Aorta (tissue), 5 donors: ENCODE results near the gene RCVRN. TPM values are rescaled to one million over a fixed set of nuclear protein-coding genes. Genes with fewer than 3 reads are reported as not detected.
"Not testable (repeated sequence)": the region's sequence is repeated elsewhere in the genome, so short reads cannot be mapped to it uniquely, and the experiment has no call there.

ENCODE experiments used
- ATAC-seq: fragments of 200-7000 bp; cut with Tn5 transposase; one replicate; pipeline ENCODE4 v1.9.1; 2022; ENCODE audit warnings: moderate library complexity; ENCODE audit not compliant: low FRiP score
- DNase-seq, 2 donors: peaks; one replicate each; pipeline ENCODE4 v3.0.0-alpha.2; 2020
- H3K27ac ChIP-seq, 2 donors: one replicate each; pipeline ENCODE4 v1.5.1; 2013; ENCODE audit warnings: low read length in 2 of 2, mild to moderate bottlenecking in 2 of 2, moderate library complexity in 2 of 2, control low read depth in 1 of 2, inconsistent platforms in 1 of 2, low read depth in 1 of 2
- H3K27me3 ChIP-seq, 2 donors: one replicate each; pipeline ENCODE4 v1.6.1; 2013; ENCODE audit warnings: control low read depth in 1 of 2, low read length in 1 of 2, mild to moderate bottlenecking in 1 of 2, moderate library complexity in 1 of 2; ENCODE audit not compliant: insufficient read depth in 2 of 2, control insufficient read depth in 1 of 2
- H3K36me3 ChIP-seq, 2 donors: one replicate each; pipeline ENCODE4 v1.6.1; 2013; ENCODE audit warnings: control low read depth in 1 of 2, low read length in 1 of 2, mild to moderate bottlenecking in 1 of 2; ENCODE audit not compliant: insufficient read depth in 2 of 2, control insufficient read depth in 1 of 2
- H3K4me1 ChIP-seq, 2 donors: one replicate each; pipeline ENCODE4 v1.6.1; 2013; ENCODE audit warnings: low read length in 2 of 2, control low read depth in 1 of 2, mild to moderate bottlenecking in 1 of 2, moderate library complexity in 1 of 2; ENCODE audit not compliant: insufficient read depth in 2 of 2, control insufficient read depth in 1 of 2
- H3K4me3 ChIP-seq, 2 donors: one replicate each; pipeline ENCODE4 v1.5.1; 2013; ENCODE audit warnings: low read length in 2 of 2, control low read depth in 1 of 2, mild to moderate bottlenecking in 1 of 2
- H3K9me3 ChIP-seq: one replicate; pipeline ENCODE4 v1.6.1; 2013; ENCODE audit warnings: mild to moderate bottlenecking, low read length; ENCODE audit not compliant: control insufficient read depth
- WGBS, 2 donors: extraction: QIAGEN DNeasy Blood & Tissue Kit; methylation state at CpG; one replicate each; pipeline ENCODE4 v1.1.7; 2013; 5-methylcytosine and 5-hydroxymethylcytosine counted together
- intact Hi-C, 2 donors: fragments of 100-400 bp; cut with DNase I; formaldehyde crosslinking; loops; one replicate each; pipeline versions ENCODE4 v1.14.2 to v1.15.0; 2022
- polyA plus RNA-seq, 2 donors: library from polyadenylated mRNA; stranded (reverse); fragments of 200-250 nt; gene quantifications; one replicate each; pipeline ENCODE4 v1.2.3, GENCODE V29; 2013
- total RNA-seq, 2 donors: library from RNA; stranded (reverse); fragmentation: NEBNext Ultra II Directional; extraction: Animal tissue kit (Norgen Biotek cat#: 25700); gene quantifications; one replicate each; pipeline ENCODE4 v1.2.1, GENCODE V29; 2021
- donor health status: healthy with polysubstance abuse.
- donor health status: Bipolar disorder and iron deficiency.
- donor health status: DM: no; HTN: no; CAD: no.
- donor health status: DM: no; HTN: no; CAD: no.
- donor health status: DM: yes; HTN: yes; CAD: no.

RCVRN gene
- total and polyA plus RNA-seq, 4 donors: 0.23 to 1.0 TPM; not detected in 2

GRCh38 chr17:9928601-9929333 lies 23.7 kb upstream of the RCVRN start:
- H3K4me1 ChIP-seq: no peaks in the 10 kb centered on the region
- H3K4me3 ChIP-seq: no peak overlapping the region
- 16 to 27% methylated on average over 13 of the region's 13 CpGs for WGBS, 2 donors
- no peaks in the 10 kb centered on the region for H3K27me3 ChIP-seq
- ATAC-seq (no peak), DNase-seq (no peak)
- no peaks in the 10 kb centered on the region for H3K9me3 ChIP-seq
- H3K27ac ChIP-seq: no peak overlapping the region
- intact Hi-C loops: loop anchor here in 1 of 2 donors (5.0 to 10.0 kb wide), 2 partner anchors 56 to 684 kb away; no protein-coding TSS in a partner anchor
- H3K36me3 ChIP-seq: no peaks in the 10 kb centered on the region

GRCh38 chr17:9926150-9926804 lies 21.2 kb upstream of the RCVRN start:
- ATAC-seq (no peak), DNase-seq (no peak)
- Histone ChIP-seq H3K4me1 (no peaks in the 10 kb centered on the region), H3K27me3 (no peaks in the 10 kb centered on the region), H3K9me3 (no peaks in the 10 kb centered on the region), H3K27ac (no peak overlapping the region), H3K36me3 (no peaks in the 10 kb centered on the region), H3K4me3 (no peak overlapping the region)
- 94 to 97% methylated on average over 21 of the region's 21 CpGs for WGBS, 2 donors
- intact Hi-C loops: loop anchor here in 1 of 2 donors (5.0 to 10.0 kb wide), 2 partner anchors 59 to 686 kb away; no protein-coding TSS in a partner anchor

- Histone ChIP-seq H3K9me3 (no peaks in the 10 kb centered on the region), H3K4me1 (no peaks in the 10 kb centered on the region), H3K27ac (no peak overlapping the region), H3K4me3 (no peak overlapping the region), H3K36me3 (no peaks in the 10 kb centered on the region), H3K27me3 (no peaks in the 10 kb centered on the region)
- ATAC-seq (no peak), DNase-seq (no peak)
- intact Hi-C loops: loop anchor here (2.0 to 10.0 kb wide), 3 partner anchors 59 to 693 kb away; no protein-coding TSS in a partner anchor
- WGBS, 2 donors: 94 to 97% methylated on average over 11 of the region's 11 CpGs
Measured at GRCh38 chr17:9925457-9925856, 20.4 kb upstream of the RCVRN start.

GRCh38 chr17:9924735-9925191 lies 19.7 kb upstream of the RCVRN start:
- H3K36me3 ChIP-seq: no peaks in the 10 kb centered on the region
- no peaks in the 10 kb centered on the region for H3K9me3 ChIP-seq
- no peak overlapping the region for H3K4me3 ChIP-seq
- WGBS, 2 donors: 16 to 22% methylated on average over 6 of the region's 6 CpGs
- peak; percentile 81 for ATAC-seq
- no peak for DNase-seq
- no peak overlapping the region for H3K27ac ChIP-seq
- intact Hi-C loops: loop anchor here (2.0 to 10.0 kb wide), 3 partner anchors 60 to 694 kb away; no protein-coding TSS in a partner anchor
- no peaks in the 10 kb centered on the region for H3K27me3 ChIP-seq
- no peaks in the 10 kb centered on the region for H3K4me1 ChIP-seq

GRCh38 chr17:9922012-9922848 lies 17.2 kb upstream of the RCVRN start:
- no peak overlapping the region for H3K4me3 ChIP-seq
- 94% methylated on average over 14 of the region's 14 CpGs for WGBS, 2 donors
- no peaks in the 10 kb centered on the region for H3K4me1 ChIP-seq
- intact Hi-C loops: loop anchor here in 1 of 2 donors (10.0 kb wide), 1 partner anchor 63 kb away; no protein-coding TSS in a partner anchor
- no peaks in the 10 kb centered on the region for H3K9me3 ChIP-seq
- no peaks in the 10 kb centered on the region for H3K36me3 ChIP-seq
- DNase-seq (no peak), ATAC-seq (no peak)
- H3K27ac ChIP-seq: no peak overlapping the region
- H3K27me3 ChIP-seq: no peaks in the 10 kb centered on the region

- H3K27ac ChIP-seq, H3K4me3 ChIP-seq, H3K36me3 ChIP-seq, DNase-seq, H3K27me3 ChIP-seq, ATAC-seq, H3K9me3 ChIP-seq, H3K4me1 ChIP-seq: not testable (repeated sequence)
- intact Hi-C loops: loop anchor here in 1 of 2 donors (10.0 kb wide), 1 partner anchor 64 kb away; no protein-coding TSS in a partner anchor
- WGBS, 2 donors: 93 to 94% methylated on average over 13 of the region's 13 CpGs
Measured at GRCh38 chr17:9921216-9921615, 16.1 kb upstream of the RCVRN start.

GRCh38 chr17:9918804-9919352 lies 13.8 kb upstream of the RCVRN start:
- no peaks in the 10 kb centered on the region for H3K27me3 ChIP-seq
- no peak overlapping the region for H3K4me3 ChIP-seq
- 92% methylated on average over 5 of the region's 5 CpGs for WGBS, 2 donors
- intact Hi-C loops: no loop called here
- no peak for ATAC-seq
- DNase-seq: no peak
- H3K27ac ChIP-seq: no peak overlapping the region
- H3K36me3 ChIP-seq: no peaks in the 10 kb centered on the region
- H3K9me3 ChIP-seq: no peaks in the 10 kb centered on the region
- H3K4me1 ChIP-seq: no peaks in the 10 kb centered on the region

- Histone ChIP-seq H3K4me1 (no peaks in the 10 kb centered on the region), H3K36me3 (no peaks in the 10 kb centered on the region), H3K4me3 (no peak overlapping the region), H3K9me3 (no peaks in the 10 kb centered on the region), H3K27ac (no peak overlapping the region), H3K27me3 (no peaks in the 10 kb centered on the region)
- intact Hi-C loops: no loop called here
- WGBS, 2 donors: 89 to 93% methylated on average over 8 of the region's 8 CpGs
- ATAC-seq (no peak), DNase-seq (no peak)
Measured at GRCh38 chr17:9918352-9918751, 13.3 kb upstream of the RCVRN start.
